Activated T-cell treated with anti-CD3 and anti-CD28 coated beads for 24 hours (primary cell): Measurements from ENCODE around the gene PCDHGA5.
"Not testable (repeated sequence)": the region's sequence is repeated elsewhere in the genome, so short reads cannot be mapped to it uniquely, and the experiment has no call there.

Experiments
- DNase-seq: peaks from one replicate; pipeline ENCODE4 v3.0.0-alpha.2; 2020; ENCODE audit warnings: low read depth

The PCDHGA5 gene

DNA sequence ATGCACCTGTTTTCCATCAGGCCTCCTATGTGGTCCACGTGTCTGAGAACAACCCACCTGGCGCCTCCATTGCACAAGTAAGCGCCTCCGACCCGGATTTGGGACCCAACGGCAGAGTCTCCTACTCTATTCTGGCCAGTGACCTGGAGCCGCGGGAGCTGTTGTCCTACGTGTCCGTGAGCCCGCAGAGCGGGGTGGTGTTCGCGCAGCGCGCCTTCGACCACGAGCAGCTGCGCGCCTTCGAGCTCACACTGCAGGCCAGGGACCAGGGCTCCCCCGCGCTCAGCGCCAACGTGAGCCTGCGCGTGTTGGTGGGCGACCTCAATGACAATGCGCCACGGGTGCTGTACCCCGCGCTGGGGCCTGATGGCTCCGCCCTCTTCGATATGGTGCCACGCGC is 12.4 kb upstream of the PCDHGA5 start:
- DNase-seq = no peak

DNA sequence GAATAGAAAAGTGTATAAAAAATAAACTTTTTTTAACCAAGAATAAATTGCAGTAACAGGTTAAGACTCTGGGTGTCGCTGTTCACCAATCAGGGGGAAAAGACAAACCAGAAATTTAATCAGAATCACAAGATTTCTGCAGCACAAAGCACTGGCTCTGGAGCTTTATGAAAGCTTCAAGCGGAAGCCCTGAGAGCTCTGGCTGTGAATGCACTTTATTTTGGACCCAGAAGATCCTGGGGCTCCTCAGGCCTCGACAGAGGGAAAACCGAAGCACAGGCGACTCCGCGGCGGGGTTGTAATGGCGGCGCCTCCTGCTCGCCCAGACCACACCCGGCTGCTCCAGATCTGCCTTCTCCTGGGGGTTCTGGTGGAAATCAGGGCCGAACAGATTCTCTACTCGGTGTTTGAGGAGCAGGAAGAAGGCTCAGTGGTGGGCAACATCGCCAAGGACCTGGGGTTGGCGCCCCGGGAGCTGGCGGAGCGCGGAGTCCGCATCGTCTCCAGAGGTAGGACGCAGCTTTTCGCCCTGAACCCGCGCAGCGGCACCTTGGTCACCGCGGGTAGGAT is 9.0 kb upstream of the PCDHGA5 start, which contains the start of gene PCDHGA4:
Gene PCDHGA4, plus strand, starts transcription at position 122 of the 570 bp plus-strand sequence. Its CDS starts 87 bp downstream, at position 209.
- DNase-seq = no peak

DNA sequence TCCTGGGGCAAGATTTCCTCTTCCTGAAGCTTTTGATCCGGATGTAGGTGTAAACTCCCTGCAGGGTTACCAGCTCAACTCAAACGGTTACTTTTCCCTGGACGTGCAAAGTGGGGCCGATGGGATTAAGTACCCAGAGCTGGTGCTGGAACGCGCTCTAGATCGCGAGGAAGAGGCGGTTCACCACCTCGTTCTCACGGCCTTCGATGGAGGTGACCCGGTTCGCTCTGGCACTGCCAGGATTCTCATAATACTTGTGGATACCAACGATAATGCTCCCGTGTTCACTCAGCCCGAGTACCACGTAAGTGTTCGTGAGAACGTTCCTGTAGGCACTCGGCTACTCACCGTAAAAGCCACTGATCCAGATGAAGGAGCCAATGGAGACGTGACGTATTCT is 8.3 kb upstream of the PCDHGA5 start:
- no peak for DNase-seq

DNA sequence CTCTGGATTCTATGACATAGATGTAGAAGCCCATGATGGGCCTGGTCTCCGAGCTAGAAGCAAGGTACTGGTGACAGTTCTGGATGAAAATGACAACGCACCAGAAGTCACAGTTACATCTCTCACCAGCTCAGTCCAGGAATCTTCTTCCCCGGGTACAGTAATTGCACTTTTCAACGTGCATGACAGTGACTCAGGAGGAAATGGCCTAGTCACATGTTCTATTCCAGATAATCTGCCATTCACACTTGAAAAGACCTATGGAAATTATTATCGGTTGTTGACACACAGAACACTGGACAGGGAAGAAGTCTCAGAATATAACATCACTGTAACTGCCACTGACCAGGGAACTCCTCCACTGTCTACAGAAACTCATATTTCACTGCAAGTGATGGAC is 7.8 kb upstream of the PCDHGA5 start:
- DNase-seq = no peak

DNA sequence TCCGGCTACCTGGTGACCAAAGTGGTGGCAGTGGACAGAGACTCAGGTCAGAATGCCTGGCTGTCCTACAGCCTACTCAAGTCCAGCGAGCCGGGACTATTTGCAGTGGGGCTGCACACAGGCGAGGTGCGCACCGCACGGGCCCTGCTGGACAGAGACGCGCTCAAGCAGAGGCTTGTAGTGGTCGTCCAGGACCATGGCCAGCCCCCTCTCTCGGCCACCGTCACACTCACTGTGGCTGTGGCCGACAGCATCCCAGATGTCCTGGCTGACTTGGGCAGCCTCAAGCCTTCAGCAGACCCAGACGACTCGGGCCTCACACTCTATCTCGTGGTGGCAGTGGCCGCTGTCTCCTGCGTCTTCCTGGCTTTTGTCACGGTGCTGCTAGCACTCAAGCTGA is 7.0 kb upstream of the PCDHGA5 start:
- DNase-seq = no peak

DNA sequence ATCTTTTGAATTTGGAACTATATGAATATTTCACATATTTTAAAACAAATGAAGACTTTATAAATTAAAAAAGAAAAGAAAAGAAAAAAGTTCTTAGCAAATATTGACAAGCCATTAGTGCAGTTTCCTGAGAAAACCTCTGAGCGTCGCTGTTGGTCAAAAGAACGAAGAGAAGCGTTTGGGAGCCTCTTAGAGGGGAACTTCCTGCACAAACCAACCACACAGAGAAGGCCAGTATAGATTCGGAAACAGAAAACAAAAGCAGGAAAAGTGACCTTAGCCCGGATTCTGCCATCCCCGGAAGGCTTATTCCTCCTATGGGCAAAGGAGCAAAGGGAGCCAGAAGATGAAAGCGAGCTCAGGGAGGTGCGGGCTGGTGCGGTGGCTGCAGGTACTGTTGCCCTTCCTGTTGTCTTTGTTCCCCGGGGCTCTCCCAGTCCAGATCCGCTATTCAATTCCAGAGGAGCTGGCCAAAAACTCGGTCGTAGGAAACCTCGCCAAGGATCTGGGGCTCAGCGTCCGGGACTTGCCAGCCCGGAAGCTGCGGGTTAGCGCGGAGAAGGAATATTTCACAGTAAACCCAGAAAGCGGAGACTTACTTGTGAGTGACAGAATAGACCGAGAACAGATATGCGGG is 4.1 kb upstream of the PCDHGA5 start, which contains the start of gene PCDHGB2:
Gene PCDHGB2, plus strand, starts transcription at position 205 of the 637 bp plus-strand sequence. Its CDS starts 142 bp downstream, at position 347.
- DNase-seq = no peak

DNA sequence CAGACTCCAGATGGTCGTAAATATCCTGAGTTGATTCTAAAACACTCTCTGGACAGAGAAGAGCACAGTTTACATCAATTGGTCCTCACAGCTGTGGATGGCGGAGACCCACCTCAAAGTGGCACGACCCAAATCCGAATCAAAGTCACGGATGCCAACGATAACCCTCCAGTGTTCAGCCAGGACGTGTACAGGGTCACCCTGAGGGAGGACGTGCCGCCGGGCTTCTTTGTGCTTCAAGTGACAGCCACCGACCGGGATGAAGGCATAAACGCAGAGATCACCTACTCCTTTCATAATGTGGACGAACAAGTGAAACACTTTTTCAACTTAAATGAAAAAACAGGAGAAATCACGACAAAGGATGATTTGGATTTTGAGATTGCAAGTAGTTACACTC is 3.3 kb upstream of the PCDHGA5 start:
- no peak for DNase-seq

DNA sequence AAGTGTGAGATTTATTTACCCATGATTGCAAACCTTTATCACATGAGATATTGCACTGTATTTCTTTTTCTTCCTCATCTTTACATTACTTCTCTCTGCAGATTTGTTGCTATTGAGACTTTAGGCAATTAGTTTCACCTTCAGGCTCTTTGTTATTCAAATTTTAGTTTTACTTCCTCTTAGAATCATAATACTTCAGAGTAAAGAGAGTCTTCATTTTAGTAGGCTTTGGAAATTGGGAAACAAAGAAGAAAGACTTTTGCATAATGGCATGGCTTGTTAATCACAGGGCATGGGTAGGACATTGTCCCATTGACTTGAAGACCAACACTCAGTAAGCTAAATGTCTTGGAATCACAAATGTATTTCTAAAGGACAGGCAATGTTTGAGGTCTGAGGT is 1.2 kb upstream of the PCDHGA5 start:
- no peak for DNase-seq

DNA sequence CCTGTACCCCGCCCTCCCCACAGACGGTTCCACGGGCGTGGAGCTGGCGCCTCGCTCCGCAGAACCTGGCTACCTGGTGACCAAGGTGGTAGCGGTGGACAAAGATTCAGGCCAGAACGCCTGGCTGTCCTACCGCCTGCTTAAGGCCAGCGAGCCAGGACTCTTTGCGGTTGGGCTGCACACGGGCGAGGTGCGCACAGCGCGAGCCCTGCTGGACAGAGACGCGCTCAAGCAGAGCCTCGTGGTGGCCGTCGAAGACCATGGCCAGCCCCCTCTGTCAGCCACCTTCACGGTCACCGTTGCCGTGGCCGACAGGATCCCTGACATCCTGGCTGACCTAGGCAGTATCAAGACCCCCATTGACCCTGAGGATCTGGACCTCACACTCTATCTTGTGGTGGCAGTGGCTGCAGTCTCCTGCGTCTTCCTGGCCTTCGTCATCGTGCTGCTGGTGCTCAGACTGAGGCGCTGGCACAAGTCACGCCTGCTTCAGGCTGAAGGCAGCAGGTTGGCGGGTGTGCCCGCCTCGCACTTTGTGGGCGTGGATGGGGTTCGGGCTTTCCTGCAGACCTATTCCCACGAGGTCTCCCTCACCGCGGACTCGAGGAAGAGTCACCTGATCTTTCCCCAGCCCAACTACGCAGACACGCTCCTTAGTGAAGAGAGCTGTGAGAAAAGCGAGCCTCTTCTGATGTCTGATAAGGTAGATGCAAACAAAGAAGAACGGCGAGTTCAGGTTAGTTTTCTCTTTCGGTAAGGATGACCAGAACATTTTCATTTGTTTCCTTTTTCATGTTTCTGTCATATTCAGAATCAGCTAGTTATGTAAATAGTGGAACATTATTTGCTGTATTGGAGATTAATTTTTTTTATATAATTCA is 2.3 kb downstream of the PCDHGA5 start:
- DNase-seq = no peak

DNA sequence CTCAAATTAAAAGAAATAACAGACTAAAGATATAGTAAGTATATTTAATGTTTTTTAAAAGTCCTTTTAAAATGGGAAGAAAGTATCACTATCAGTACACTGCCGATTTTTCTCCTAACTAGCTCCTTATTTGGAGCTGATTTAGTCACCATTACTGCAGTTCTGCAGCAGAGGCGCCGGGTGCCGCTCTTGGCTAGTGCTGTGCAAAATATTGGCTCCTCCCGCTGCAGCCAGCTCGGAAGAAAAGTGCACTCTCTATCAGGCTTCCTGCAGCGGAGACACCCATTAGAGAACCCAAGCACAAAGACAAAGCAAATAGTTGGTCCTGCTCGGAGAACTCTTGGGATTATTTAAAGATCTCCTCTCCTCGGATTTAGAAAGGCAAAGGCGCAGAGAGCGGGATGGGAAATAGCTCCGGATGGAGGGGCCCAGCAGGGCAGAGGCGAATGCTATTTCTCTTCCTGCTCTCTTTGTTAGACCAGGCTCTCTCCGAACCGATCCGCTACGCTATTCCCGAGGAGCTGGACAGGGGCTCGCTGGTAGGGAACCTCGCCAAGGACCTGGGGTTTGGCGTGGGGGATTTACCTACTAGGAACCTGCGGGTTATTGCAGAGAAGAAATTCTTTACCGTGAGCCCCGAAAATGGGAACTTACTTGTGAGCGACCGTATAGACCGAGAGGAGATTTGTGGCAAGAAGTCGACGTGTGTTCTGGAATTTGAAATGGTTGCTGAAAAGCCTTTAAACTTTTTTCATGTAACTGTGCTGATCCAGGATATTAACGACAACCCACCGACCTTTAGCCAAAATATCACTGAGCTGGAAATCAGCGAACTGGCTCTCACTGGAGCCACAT is 6.3 kb downstream of the PCDHGA5 start, which contains the start of gene PCDHGB3:
Gene PCDHGB3, plus strand, starts transcription at position 249 of the 855 bp plus-strand sequence. Its CDS starts 153 bp downstream, at position 402.
- no peak for DNase-seq

DNA sequence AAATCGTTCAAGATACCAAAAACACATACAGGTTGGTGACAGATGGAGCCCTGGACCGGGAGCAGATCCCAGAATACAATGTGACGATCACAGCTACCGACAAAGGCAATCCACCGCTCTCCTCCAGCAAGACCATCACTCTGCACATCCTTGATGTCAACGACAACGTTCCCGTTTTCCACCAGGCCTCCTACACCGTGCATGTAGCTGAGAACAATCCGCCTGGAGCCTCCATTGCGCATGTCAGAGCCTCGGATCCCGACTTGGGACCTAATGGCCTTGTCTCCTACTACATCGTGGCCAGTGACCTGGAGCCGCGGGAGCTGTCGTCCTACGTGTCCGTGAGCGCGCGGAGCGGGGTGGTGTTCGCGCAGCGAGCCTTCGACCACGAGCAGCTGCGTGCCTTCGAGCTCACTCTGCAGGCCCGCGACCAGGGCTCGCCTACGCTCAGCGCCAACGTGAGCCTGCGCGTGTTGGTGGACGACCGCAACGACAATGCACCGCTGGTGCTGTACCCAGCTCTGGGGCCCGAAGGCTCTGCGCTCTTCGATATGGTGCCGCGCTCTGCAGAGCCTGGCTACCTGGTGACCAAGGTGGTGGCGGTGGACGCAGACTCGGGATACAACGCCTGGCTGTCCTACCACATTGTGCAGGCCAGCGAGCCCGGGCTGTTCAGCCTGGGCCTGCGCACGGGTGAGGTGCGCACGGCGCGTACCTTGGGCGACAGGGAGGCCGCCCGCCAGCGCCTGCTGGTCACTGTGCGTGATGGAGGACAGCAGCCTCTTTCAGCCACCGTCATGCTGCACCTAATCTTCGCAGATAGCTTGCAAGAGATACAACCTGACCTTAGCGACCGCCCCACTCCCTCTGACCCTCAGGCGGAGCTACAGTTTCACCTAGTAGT is 7.9 kb downstream of the PCDHGA5 start:
- DNase-seq = no peak

DNA sequence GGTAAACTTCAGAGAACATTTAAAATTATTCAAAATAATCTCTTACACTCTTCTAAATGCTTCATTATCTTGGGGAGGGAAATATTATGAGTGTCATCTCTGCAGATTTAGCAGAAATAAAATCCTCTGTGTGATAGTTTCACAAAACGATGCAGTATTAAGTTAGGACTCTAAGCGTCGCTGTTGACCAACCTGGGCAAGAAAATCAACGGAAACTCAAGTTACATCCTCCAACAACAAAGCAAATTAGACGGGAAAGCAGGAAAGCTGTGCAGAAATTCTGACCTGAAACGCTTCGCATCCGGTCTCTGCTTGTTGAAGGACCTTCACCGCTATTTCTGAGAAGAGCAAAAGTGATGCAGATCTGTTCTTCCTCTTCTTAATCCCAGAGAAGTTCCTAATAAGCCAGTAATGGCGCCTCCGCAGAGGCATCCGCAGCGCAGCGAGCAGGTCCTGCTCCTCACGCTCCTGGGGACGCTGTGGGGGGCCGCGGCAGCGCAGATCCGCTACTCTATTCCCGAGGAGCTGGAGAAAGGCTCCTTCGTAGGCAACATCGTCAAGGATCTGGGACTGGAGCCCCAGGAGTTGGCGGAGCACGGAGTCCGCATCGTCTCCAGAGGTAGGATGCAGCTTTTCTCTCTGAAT is 9.8 kb downstream of the PCDHGA5 start, which contains the start of gene PCDHGA6:
Gene PCDHGA6, plus strand, starts transcription at position 219 of the 645 bp plus-strand sequence. Its CDS starts 193 bp downstream, at position 412.
- DNase-seq = no peak

DNA sequence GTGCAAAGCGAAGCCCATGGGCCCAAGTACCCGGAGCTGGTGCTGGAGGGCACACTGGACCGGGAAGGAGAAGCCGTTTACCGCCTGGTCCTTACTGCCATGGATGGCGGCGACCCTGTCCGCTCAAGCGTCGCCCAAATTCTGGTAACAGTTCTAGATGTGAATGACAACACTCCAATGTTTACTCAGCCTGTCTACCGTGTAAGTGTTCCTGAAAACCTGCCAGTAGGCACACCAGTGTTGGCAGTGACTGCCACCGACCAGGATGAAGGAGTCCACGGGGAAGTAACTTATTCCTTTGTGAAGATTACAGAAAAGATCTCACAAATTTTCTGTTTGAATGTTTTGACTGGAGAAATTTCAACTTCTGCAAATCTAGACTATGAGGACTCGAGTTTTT is 10.7 kb downstream of the PCDHGA5 start:
- DNase-seq = no peak

DNA sequence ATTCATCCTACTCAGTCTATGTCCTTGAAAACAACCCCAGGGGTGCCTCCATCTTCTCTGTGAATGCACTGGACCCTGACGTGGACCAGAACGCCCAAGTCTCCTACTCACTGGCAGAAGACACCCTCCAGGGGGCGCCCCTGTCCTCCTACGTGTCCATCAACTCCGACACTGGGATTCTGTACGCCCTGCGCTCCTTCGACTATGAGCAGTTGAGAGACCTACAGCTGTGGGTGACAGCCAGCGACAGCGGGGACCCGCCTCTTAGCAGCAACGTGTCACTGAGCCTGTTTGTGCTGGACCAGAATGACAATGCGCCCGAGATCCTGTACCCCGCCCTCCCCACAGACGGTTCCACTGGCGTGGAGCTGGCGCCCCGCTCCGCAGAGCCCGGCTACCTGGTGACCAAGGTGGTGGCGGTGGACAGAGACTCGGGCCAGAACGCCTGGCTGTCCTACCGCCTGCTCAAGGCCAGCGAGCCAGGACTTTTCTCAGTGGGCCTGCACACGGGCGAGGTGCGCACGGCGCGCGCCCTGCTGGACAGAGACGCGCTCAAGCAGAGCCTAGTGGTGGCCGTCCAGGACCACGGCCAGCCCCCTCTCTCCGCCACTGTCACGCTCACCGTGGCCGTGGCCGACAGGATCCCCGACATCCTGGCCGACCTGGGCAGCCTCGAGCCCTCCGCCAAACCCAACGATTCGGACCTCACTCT is 11.6 kb downstream of the PCDHGA5 start:
- DNase-seq = not testable (repeated sequence)

DNA sequence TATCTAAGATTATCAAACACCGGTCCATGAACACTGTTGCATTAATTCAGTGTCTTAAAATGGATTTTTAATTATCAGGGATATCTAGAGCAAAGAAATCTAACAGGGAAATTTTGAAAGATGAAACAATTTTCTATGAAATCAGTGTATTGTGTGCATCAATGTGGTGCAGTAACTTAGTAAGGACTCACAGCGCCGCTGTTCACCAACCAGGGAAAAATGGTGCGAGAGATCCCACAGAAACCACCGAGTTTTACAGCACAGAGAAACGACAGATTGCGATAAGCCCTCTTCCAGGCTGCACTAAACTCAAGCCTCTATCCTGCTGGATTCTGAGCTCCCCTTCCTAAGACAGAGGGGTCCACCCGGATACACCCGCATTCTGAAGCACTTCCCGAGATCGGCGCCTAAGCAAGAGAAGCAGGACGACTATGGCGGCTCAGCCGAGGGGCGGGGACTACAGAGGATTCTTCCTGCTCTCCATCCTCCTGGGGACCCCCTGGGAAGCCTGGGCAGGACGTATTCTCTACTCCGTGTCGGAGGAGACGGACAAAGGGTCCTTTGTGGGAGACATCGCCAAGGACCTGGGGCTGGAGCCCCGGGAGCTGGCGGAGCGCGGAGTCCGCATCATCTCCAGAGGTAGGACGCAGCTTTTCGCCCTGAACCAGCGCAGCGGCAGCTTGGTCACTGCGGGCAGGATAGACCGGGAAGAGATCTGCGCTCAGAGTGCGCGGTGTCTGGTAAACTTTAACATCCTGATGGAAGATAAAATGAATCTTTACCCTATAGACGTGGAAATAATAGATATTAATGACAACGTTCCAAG is 18.7 kb downstream of the PCDHGA5 start, which contains the start of gene PCDHGA7:
Gene PCDHGA7, plus strand, starts transcription at position 274 of the 826 bp plus-strand sequence. Its CDS starts 158 bp downstream, at position 432.
- DNase-seq = no peak

DNA sequence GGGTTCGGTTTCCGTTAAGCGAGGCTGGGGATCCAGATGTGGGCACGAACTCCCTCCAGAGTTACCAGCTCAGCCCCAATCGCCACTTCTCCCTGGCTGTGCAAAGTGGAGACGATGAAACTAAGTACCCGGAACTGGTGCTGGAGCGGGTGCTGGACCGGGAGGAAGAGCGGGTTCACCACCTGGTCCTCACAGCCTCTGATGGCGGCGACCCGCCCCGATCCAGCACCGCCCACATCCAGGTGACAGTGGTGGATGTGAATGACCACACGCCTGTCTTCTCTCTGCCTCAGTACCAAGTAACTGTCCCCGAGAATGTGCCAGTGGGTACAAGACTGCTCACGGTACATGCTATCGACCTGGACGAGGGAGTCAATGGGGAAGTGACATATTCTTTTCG is 19.4 kb downstream of the PCDHGA5 start:
- DNase-seq = no peak

DNA sequence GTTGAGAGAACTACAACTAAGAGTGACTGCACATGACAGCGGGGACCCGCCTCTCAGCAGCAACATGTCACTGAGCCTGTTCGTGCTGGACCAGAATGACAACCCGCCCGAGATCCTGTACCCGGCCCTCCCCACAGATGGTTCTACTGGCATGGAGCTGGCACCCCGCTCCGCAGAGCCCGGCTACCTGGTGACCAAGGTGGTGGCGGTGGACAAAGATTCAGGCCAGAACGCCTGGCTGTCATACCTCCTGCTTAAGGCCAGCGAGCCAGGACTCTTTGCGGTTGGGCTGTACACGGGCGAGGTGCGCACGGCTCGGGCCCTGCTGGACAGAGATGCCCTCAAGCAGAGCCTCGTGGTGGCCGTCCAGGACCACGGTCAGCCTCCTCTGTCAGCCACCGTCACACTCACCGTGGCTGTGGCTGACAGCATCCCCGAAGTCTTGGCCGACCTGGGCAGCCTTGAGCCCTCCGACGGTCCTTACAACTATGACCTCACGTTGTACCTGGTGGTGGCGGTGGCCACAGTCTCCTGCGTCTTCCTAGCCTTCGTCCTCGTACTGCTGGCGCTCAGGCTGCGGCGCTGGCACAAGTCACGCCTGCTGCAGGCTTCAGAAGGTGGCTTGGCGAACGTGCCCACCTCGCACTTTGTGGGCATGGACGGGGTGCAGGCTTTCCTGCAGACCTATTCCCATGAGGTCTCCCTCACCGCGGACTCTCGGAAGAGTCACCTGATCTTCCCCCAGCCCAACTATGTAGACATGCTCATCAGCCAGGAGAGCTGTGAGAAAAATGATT is 20.7 kb downstream of the PCDHGA5 start:
- DNase-seq = no peak
